Fibroblast of lung (primary cell): ENCODE results near the gene GHRHR. TPM values are rescaled to one million over a fixed set of nuclear protein-coding genes. Genes with fewer than 3 reads are reported as not detected.
A peak's percentile ranks its signal among the peaks of the same experiment; 100 is the strongest.

ENCODE experiments used
- DNase-seq, 2 donors: peaks; one replicate each; pipeline versions ENCODE4 v3.0.0 to v3.0.0-alpha.2; 2010; ENCODE audit warnings: low read depth in 2 of 2
- H2AFZ ChIP-seq: 2 replicates; pipeline ENCODE4 v1.5.1; 2012; ENCODE audit warnings: low read length, control low read depth, inconsistent platforms
- H3K27ac ChIP-seq: 2 replicates; pipeline ENCODE4 v1.5.1; 2011; ENCODE audit warnings: low read length, control low read depth; ENCODE audit not compliant: insufficient read depth
- H3K27me3 ChIP-seq: 2 replicates; pipeline ENCODE4 v1.5.1; 2011; ENCODE audit warnings: mild to moderate bottlenecking, low read length; ENCODE audit not compliant: control insufficient read depth, insufficient read depth
- H3K36me3 ChIP-seq: 2 replicates; pipeline ENCODE4 v1.5.1; 2011; ENCODE audit warnings: low read length; ENCODE audit not compliant: control insufficient read depth, insufficient read depth
- H3K4me1 ChIP-seq: 2 replicates; pipeline ENCODE4 v1.5.1; 2011; ENCODE audit warnings: low read length; ENCODE audit not compliant: control insufficient read depth, insufficient read depth; ENCODE audit errors: extremely low read depth
- H3K4me2 ChIP-seq: 2 replicates; pipeline ENCODE4 v1.5.1; 2011; ENCODE audit warnings: low read length, control low read depth; ENCODE audit not compliant: insufficient read depth; ENCODE audit errors: extremely low read depth
- H3K4me3 ChIP-seq, 4 experiments: fragments of 200-600 bp in 1 of 4; sonication (generic) in 1 of 4; replicated peaks in 1 of 4; 2 replicates each; pipeline ENCODE4 v1.5.1; 2011 to 2016; ENCODE audit warnings: low read length in 4 of 4, low read depth in 3 of 4, mild to moderate bottlenecking in 3 of 4, control low read depth in 2 of 4, inconsistent platforms in 1 of 4, mixed read lengths in 1 of 4; ENCODE audit not compliant: insufficient read depth in 1 of 4; ENCODE audit errors: control extremely low read depth in 1 of 4
- H3K79me2 ChIP-seq: 2 replicates; pipeline ENCODE4 v1.5.1; 2012; ENCODE audit warnings: mild to moderate bottlenecking, low read length, inconsistent platforms; ENCODE audit not compliant: control insufficient read depth, insufficient read depth
- H3K9ac ChIP-seq: 2 replicates; pipeline ENCODE4 v1.5.1; 2011; ENCODE audit warnings: mild to moderate bottlenecking, low read length, control low read depth; ENCODE audit not compliant: insufficient read depth
- H3K9me3 ChIP-seq: 2 replicates; pipeline ENCODE4 v1.5.1; 2012; ENCODE audit warnings: low read depth, low read length; ENCODE audit not compliant: control insufficient read depth, insufficient read depth
- H4K20me1 ChIP-seq: 2 replicates; pipeline ENCODE4 v1.5.1; 2011; ENCODE audit warnings: low read length; ENCODE audit not compliant: control insufficient read depth, insufficient read depth; ENCODE audit errors: extremely low read depth
- EZH2 ChIP-seq: IDR thresholded peaks from 2 replicates; pipeline ENCODE4 v1.5.1; 2012; ENCODE audit warnings: low read length, control low read depth, mild to moderate bottlenecking; ENCODE audit errors: missing control alignments
- polyA plus RNA-seq, 2 donors: library from polyadenylated mRNA; depleted of rRNA in 1 of 2; stranded (reverse) in 1 of 2; unstranded in 1 of 2; fragments of >200 nt; gene quantifications; 2 replicates each; pipeline ENCODE4 v1.2.1, GENCODE V29; 2011 to 2012; ENCODE audit warnings: missing spikeins in 1 of 2
- total RNA-seq: library from RNA; depleted of rRNA; stranded (reverse); fragments of >200 nt; gene quantifications from 2 replicates; pipeline ENCODE4 v1.2.1, GENCODE V29; 2014
- TF ChIP-seq, protein P1 (sequence below), 2 donors: IDR thresholded peaks in 1 of 2; conservative IDR thresholded peaks in 1 of 2; 1 replicate in 1 of 2; 2 replicates in 1 of 2; pipeline ENCODE4 v1.5.1; 2011 to 2012; ENCODE audit warnings: low read length in 2 of 2, control low read depth in 1 of 2, inconsistent platforms in 1 of 2, low read depth in 1 of 2, mild to moderate bottlenecking in 1 of 2

The GHRHR gene
- total and polyA plus RNA-seq, 2 donors (not counting 1 experiment from before 2014, with no cell fraction given) = not detected

DNA sequence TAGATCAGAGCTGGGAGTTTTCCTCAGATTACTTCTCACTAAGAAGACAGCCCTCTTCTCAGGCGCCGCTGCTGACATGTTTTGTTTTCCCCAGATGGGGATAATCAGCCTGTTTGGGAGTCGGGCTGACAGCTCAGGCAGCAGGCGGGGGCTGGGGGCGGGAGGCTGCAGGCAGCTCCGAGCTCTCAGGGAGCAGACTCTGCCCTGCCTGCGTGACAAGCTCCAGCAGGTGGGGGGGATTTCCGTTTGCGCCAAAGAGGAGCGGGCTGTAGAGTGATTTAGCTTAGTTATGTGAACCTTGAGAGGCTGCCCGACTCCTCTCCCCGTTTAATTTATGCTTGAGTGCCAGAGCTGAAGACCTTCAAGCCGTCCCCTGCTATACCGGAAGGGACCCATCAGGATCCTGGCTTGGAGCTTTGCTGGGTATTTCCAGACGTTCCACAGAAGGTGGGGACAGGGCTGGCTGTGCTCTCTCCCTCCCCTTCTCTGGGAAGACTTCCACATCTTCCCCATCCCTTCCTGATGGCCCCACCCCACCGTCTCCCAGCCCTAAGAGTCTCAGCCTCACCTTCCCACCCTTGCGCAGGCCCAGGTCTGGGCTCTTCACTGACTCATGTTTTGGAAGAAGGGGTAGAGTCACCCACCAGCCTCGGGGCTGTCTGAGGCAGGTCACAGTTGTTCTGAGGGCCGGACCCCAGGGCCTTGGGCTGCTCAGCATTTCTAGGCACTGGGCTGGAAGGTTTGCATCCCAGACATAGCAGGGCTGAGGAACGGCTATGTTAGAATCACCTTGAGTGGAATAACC, 63.6 kb downstream of the GHRHR start:
- H3K36me3 ChIP-seq = no peaks in the 10 kb centered on the region
- no peak overlapping the region for H3K4me2 ChIP-seq
- TF ChIP-seq, protein P1, sequence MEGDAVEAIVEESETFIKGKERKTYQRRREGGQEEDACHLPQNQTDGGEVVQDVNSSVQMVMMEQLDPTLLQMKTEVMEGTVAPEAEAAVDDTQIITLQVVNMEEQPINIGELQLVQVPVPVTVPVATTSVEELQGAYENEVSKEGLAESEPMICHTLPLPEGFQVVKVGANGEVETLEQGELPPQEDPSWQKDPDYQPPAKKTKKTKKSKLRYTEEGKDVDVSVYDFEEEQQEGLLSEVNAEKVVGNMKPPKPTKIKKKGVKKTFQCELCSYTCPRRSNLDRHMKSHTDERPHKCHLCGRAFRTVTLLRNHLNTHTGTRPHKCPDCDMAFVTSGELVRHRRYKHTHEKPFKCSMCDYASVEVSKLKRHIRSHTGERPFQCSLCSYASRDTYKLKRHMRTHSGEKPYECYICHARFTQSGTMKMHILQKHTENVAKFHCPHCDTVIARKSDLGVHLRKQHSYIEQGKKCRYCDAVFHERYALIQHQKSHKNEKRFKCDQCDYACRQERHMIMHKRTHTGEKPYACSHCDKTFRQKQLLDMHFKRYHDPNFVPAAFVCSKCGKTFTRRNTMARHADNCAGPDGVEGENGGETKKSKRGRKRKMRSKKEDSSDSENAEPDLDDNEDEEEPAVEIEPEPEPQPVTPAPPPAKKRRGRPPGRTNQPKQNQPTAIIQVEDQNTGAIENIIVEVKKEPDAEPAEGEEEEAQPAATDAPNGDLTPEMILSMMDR (conservative IDR thresholded peaks at IDR 0.05 in 1 of 2, IDR thresholded peaks at IDR 0.05 in 1 of 2; ENCODE audit: low read depth in 1 of 2, low read length in 2 of 2) = no peak
- TF ChIP-seq EZH2 = no peak
- H3K4me3 ChIP-seq = no peak overlapping the region
- no peaks in the 10 kb centered on the region for H3K4me1 ChIP-seq
- no peak overlapping the region for H3K9ac ChIP-seq
- H3K27ac ChIP-seq = no peak overlapping the region
- peak in 1 of 2 donors; percentile 15 for DNase-seq
- no peak overlapping the region for H2AFZ ChIP-seq
- H3K79me2 ChIP-seq = no peaks in the 10 kb centered on the region
- H3K27me3 ChIP-seq = no peaks in the 10 kb centered on the region
- H4K20me1 ChIP-seq = no peaks in the 10 kb centered on the region
- no peaks in the 10 kb centered on the region for H3K9me3 ChIP-seq

DNA sequence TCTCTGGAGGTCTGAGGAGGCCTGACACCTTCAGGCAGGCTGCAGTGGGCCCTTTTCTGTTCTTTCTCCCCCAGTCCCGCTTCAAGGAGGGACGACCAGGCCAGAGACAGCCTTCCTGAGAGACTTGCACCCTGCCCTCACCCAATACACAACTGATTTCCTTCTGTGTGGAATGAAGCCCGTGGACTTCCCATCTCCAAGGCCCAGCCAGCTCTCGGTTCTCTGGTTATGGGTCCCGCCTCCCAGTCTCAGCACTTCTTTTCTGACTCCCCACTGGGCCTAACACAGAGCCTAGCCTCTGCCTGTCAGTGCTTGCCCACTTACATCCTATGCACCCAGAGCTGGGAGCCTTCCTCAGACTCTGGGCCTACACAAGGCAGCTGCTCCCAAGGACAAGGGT, 64.3 kb downstream of the GHRHR start:
- Histone ChIP-seq H3K4me2 (no peak overlapping the region), H3K27ac (no peak overlapping the region), H3K9me3 (no peaks in the 10 kb centered on the region), H2AFZ (no peak overlapping the region), H4K20me1 (no peaks in the 10 kb centered on the region), H3K4me1 (no peaks in the 10 kb centered on the region), H3K36me3 (no peaks in the 10 kb centered on the region), H3K27me3 (no peaks in the 10 kb centered on the region), H3K4me3 (no peak overlapping the region), H3K9ac (no peak overlapping the region), H3K79me2 (no peaks in the 10 kb centered on the region)
- DNase-seq = no peak
- no peak for TF ChIP-seq EZH2
- TF ChIP-seq, protein P1 (conservative IDR thresholded peaks at IDR 0.05 in 1 of 2, IDR thresholded peaks at IDR 0.05 in 1 of 2; ENCODE audit: low read depth in 1 of 2, low read length in 2 of 2) = no peak

DNA sequence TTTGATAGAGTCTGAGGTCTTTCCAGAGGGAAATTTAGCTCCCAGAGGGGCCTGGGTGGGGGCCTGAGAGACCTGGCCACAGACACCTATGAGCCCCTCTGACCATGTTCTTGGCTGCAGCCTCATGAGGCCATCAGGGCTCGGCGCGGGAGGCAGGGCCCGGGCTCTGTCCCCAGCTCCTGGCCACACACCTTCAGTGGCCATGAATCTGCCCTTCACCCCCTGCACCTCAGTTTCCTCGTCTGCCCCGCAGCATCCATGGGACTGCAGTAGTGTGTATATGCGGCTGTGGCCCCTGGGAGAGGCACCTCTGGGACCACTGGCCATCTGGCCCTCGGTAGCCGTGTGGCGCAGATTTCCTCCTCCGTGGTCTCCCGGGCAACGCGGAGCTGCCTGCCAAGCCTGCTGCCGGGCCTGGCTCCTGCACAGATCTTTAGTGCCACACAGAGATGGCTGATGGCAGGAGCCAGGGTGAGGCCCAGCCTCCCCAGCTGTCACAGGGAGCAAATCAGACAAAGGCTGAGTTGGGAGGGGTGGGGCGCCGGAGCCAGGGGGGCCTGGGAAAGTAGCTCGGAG, 64.8 kb downstream of the GHRHR start:
- Histone ChIP-seq H3K36me3 (no peaks in the 10 kb centered on the region), H3K4me1 (no peaks in the 10 kb centered on the region), H3K4me2 (no peak overlapping the region), H3K27ac (no peak overlapping the region), H3K9ac (no peak overlapping the region), H3K4me3 (no peak overlapping the region), H3K9me3 (no peaks in the 10 kb centered on the region), H2AFZ (no peak overlapping the region), H3K79me2 (no peaks in the 10 kb centered on the region), H3K27me3 (no peaks in the 10 kb centered on the region), H4K20me1 (no peaks in the 10 kb centered on the region)
- no peak for DNase-seq
- no peak for TF ChIP-seq EZH2
- TF ChIP-seq, protein P1 (conservative IDR thresholded peaks at IDR 0.05 in 1 of 2, IDR thresholded peaks at IDR 0.05 in 1 of 2; ENCODE audit: low read depth in 1 of 2, low read length in 2 of 2) = no peak
